Panc1 (cell line): ENCODE measurements around the gene KIDINS220.

ENCODE experiments used
- TF ChIP-seq, protein P1 (sequence below): fragments of 450-650 bp; IDR thresholded peaks from 2 replicates; pipeline ENCODE4 v1.5.1; 2017; ENCODE audit warnings: mild to moderate bottlenecking
- TF ChIP-seq, protein P2 (sequence below), 2 experiments: IDR thresholded peaks; 2 replicates each; pipeline ENCODE4 v1.6.1; 2011 to 2012; ENCODE audit warnings: low read depth in 2 of 2, control low read depth in 1 of 2, low read length in 1 of 2, mild to moderate bottlenecking in 1 of 2, moderate library complexity in 1 of 2; ENCODE audit not compliant: insufficient read depth in 1 of 2

DNA sequence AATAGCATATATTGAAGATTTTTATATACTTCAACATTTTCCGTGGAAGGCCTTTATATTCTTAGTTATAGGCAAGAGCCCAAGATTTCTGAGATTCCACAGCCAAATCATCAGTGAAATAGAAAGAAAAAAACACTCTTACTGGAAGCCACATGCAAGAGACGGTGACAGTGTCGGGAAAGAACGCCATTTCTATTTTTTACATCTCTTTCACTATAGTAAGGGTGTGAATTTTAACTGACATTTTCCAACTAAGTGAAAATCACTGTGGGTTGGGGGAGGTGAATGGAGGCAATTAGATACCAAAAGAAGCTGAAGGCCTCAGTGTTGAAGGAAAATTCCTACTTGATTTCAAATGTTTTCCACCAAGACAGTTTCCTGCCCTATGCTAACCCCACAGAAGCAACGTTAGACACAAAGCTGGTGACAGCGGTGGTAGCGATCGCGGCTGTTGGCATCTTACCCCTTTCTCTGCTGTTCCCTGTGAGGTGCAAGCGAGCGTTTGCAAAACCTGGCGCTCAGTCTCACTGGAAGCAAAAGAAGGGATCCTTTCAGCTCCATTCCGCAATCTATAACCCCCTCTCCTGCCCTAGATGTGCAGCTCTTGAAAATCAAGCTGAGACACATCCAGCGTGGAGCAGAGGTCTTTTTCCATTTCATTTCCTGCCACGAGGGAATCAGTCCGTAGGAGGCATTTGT lies 135.6 kb downstream of the KIDINS220 start:
- TF ChIP-seq, protein P1, sequence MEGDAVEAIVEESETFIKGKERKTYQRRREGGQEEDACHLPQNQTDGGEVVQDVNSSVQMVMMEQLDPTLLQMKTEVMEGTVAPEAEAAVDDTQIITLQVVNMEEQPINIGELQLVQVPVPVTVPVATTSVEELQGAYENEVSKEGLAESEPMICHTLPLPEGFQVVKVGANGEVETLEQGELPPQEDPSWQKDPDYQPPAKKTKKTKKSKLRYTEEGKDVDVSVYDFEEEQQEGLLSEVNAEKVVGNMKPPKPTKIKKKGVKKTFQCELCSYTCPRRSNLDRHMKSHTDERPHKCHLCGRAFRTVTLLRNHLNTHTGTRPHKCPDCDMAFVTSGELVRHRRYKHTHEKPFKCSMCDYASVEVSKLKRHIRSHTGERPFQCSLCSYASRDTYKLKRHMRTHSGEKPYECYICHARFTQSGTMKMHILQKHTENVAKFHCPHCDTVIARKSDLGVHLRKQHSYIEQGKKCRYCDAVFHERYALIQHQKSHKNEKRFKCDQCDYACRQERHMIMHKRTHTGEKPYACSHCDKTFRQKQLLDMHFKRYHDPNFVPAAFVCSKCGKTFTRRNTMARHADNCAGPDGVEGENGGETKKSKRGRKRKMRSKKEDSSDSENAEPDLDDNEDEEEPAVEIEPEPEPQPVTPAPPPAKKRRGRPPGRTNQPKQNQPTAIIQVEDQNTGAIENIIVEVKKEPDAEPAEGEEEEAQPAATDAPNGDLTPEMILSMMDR = no peak
- TF ChIP-seq, protein P2, sequence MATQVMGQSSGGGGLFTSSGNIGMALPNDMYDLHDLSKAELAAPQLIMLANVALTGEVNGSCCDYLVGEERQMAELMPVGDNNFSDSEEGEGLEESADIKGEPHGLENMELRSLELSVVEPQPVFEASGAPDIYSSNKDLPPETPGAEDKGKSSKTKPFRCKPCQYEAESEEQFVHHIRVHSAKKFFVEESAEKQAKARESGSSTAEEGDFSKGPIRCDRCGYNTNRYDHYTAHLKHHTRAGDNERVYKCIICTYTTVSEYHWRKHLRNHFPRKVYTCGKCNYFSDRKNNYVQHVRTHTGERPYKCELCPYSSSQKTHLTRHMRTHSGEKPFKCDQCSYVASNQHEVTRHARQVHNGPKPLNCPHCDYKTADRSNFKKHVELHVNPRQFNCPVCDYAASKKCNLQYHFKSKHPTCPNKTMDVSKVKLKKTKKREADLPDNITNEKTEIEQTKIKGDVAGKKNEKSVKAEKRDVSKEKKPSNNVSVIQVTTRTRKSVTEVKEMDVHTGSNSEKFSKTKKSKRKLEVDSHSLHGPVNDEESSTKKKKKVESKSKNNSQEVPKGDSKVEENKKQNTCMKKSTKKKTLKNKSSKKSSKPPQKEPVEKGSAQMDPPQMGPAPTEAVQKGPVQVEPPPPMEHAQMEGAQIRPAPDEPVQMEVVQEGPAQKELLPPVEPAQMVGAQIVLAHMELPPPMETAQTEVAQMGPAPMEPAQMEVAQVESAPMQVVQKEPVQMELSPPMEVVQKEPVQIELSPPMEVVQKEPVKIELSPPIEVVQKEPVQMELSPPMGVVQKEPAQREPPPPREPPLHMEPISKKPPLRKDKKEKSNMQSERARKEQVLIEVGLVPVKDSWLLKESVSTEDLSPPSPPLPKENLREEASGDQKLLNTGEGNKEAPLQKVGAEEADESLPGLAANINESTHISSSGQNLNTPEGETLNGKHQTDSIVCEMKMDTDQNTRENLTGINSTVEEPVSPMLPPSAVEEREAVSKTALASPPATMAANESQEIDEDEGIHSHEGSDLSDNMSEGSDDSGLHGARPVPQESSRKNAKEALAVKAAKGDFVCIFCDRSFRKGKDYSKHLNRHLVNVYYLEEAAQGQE (IDR thresholded peaks at IDR 0.05; ENCODE audit: insufficient read depth in 1 of 2, low read depth in 2 of 2, low read length in 1 of 2) = no peak
